Stimulated activated naive CD8-positive, alpha-beta T cell treated with anti-CD3 and anti-CD28 coated beads, Interleukin-15, amount 100 ng/mL, for 72 hours (primary cell): ENCODE results near the gene ARHGAP9.

Experiments
- ATAC-seq: fragments of 150-1000 bp; cut with Tn5 transposase; 2 replicates; pipeline ENCODE4 v1.10.0; 2021; ENCODE audit warnings: mild to moderate bottlenecking, moderate library complexity
- DNase-seq, 2 donors: peaks; one replicate each; pipeline ENCODE4 v3.0.0; 2021 to 2022
- H3K27ac Mint-ChIP-seq, 2 donors: one replicate each; pipeline ENCODE4 v1.8.0; 2022; ENCODE audit warnings: mild to moderate bottlenecking in 2 of 2, mixed read lengths in 2 of 2, moderate library complexity in 2 of 2
- H3K27me3 Mint-ChIP-seq: one replicate; pipeline ENCODE4 v1.8.0; 2022; ENCODE audit warnings: mixed read lengths
- H3K4me1 Mint-ChIP-seq: one replicate; pipeline ENCODE4 v1.8.0; 2022; ENCODE audit warnings: mild to moderate bottlenecking, mixed read lengths
- H3K4me3 Mint-ChIP-seq, 2 donors: one replicate each; pipeline ENCODE4 v1.8.0; 2022; ENCODE audit warnings: mild to moderate bottlenecking in 2 of 2, mixed read lengths in 2 of 2, moderate library complexity in 1 of 2
- H3K9me3 Mint-ChIP-seq, 2 donors: one replicate each; pipeline ENCODE4 v1.8.0; 2022; ENCODE audit warnings: mixed read lengths in 2 of 2

The ARHGAP9 gene

DNA sequence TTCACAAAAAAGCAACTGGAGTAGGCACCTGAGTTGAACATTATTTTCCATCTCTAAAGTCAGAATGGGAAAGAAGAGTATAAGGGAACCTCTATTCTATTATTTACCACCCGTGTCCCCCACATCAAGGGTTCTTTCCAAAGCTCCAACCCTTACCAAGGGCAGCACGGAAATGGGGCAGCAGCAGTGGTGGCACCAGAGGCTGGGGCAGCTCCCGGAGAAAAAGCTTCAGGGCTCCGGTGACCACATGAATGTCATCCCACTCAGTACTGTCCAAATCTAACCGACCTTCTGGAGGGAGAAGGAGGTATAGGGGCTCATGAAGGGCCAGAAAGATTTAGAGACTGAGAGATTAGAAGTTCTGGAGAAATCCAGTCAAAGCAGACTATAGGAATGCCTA is 5.8 kb downstream of the ARHGAP9 start:
- H3K27ac Mint-ChIP-seq = peak overlapping the region in 1 of 2 donors; percentile 95
- peak overlapping the region; percentile 71 to 76 for H3K4me3 Mint-ChIP-seq
- peaks cover 70% of the 10 kb centered on the region for H3K4me1 Mint-ChIP-seq
- H3K9me3 Mint-ChIP-seq = no peaks in the 10 kb centered on the region
- ATAC-seq (no peak), DNase-seq (no peak)
- no peaks in the 10 kb centered on the region for H3K27me3 Mint-ChIP-seq

DNA sequence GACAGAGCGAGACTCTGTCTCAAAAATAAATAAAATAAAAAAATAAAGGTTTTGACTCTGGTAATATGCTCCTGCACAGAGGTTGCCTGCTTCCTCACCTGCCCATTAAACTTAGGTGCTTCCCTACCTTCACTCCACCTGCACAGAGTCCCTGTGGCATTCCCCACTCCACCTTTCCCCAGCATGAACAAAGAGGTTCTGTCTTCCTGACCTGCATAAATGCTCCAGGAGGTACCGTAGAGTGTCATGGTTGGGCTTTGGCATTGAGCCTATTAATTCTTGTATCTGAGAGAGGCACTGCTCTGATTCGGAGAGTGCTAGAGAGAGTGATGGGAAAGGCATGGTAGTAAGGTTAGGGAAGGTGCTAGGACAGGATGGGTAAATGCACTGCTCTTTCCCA is 6.3 kb downstream of the ARHGAP9 start:
- DNase-seq (no peak), ATAC-seq (no peak)
- Mint-ChIP-seq H3K9me3 (no peaks in the 10 kb centered on the region), H3K4me3 (no peak overlapping the region), H3K27me3 (no peaks in the 10 kb centered on the region), H3K4me1 (peaks cover 65% of the 10 kb centered on the region), H3K27ac (no peak overlapping the region)

- peak overlapping the region in 1 of 2 donors; percentile 84 for H3K27ac Mint-ChIP-seq
- no peak for DNase-seq
Measured at GRCh38 chr12:57472391-57472790, 7.3 kb downstream of the ARHGAP9 start.

GRCh38 chr12:57471661-57472060 is 8.0 kb downstream of the ARHGAP9 start:
- Mint-ChIP-seq H3K9me3 (no peaks in the 10 kb centered on the region), H3K4me1 (peaks cover 59% of the 10 kb centered on the region), H3K27me3 (no peaks in the 10 kb centered on the region), H3K27ac (peak overlapping the region in 1 of 2 donors; percentile 84), H3K4me3 (no peak overlapping the region)
- ATAC-seq (no peak), DNase-seq (no peak)

More at GRCh38 chr12:57472391-57472790, 7.3 kb downstream of the ARHGAP9 start:
- no peaks in the 10 kb centered on the region for H3K27me3 Mint-ChIP-seq
- no peak for ATAC-seq
- no peaks in the 10 kb centered on the region for H3K9me3 Mint-ChIP-seq
- no peak overlapping the region for H3K4me3 Mint-ChIP-seq
- H3K4me1 Mint-ChIP-seq = peaks cover 59% of the 10 kb centered on the region

DNA sequence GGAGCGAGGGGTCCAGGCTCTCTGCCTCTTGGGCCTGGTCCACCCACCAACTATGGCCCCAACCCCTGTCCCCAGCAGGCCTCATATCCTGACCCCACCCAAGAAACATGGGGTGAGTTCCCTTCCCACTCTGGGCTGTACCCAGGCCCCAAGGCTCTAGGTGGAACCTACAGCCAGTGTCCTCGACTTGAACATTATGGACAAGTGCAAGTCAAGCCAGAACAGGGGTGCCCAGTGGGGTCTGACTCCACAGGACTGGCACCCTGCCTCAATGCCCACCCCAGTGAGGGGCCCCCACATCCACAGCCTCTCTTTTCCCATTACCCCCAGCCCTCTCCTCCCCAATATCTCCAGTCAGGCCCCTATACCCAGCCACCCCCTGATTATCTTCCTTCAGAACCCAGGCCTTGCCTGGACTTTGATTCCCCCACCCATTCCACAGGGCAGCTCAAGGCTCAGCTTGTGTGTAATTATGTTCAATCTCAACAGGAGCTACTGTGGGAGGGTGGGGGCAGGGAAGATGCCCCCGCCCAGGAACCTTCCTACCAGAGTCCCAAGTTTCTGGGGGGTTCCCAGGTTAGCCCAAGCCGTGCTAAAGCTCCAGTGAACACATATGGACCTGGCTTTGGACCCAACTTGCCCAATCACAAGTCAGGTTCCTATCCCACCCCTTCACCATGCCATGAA is 8.6 kb downstream of the ARHGAP9 start:
- Mint-ChIP-seq H3K4me3 (no peak overlapping the region), H3K9me3 (no peaks in the 10 kb centered on the region), H3K4me1 (peaks cover 53% of the 10 kb centered on the region), H3K27me3 (no peaks in the 10 kb centered on the region), H3K27ac (peak overlapping the region in 1 of 2 donors; percentile 92)
- ATAC-seq = peak; percentile 4
- no peak for DNase-seq

GRCh38 chr12:57470286-57470969 is 9.2 kb downstream of the ARHGAP9 start:
- no peaks in the 10 kb centered on the region for H3K27me3 Mint-ChIP-seq
- no peak overlapping the region for H3K4me3 Mint-ChIP-seq
- peak; percentile 8 for ATAC-seq
- H3K27ac Mint-ChIP-seq = no peak overlapping the region
- DNase-seq = no peak
- peaks cover 52% of the 10 kb centered on the region for H3K4me1 Mint-ChIP-seq
- no peaks in the 10 kb centered on the region for H3K9me3 Mint-ChIP-seq

DNA sequence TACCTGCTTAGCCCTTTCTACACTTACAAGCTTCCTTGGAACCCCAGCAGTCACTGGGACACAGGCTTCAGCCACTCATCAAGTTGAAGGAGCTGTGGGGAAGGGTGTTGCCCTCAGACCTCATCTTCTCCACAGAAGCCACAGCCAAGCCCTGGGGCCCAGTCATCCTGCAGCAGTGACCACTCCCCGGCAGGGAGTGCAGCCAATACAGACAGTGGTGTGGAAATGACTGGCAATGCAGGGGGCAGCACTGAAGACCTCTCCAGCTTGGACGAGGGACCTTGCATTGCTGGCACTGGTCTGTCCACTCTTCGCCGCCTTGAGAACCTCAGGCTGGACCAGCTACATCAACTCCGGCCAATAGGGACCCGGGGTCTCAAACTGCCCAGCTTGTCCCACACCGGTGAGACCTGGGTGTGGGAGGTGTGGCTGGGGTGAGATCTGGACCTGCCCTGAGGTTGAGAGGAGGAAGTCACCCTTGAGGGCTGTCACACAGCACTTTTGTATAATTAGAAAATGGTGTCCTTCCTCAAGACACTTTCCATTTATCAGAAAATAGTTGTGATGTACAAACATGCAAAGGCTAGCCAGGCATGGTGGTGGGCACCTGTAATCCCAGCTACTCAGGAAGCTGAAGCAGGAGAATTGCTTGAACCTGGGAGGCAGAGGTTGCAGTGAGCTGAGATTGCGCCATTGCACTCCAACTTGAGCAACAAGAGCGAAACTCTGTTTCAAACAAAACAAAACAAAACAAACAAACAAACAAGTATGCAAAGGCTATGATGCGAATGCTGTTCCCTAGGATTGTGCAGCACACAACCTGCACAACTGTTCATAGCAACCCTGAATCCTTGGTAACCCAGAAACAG is 10.1 kb downstream of the ARHGAP9 start:
- H3K9me3 Mint-ChIP-seq = no peaks in the 10 kb centered on the region
- ATAC-seq (no peak), DNase-seq (no peak)
- no peaks in the 10 kb centered on the region for H3K27me3 Mint-ChIP-seq
- H3K4me3 Mint-ChIP-seq = no peak overlapping the region
- H3K27ac Mint-ChIP-seq = no peak overlapping the region
- H3K4me1 Mint-ChIP-seq = peaks cover 51% of the 10 kb centered on the region

GRCh38 chr12:57467915-57468314 is 11.8 kb downstream of the ARHGAP9 start:
- ATAC-seq = no peak
- Mint-ChIP-seq H3K9me3 (no peaks in the 10 kb centered on the region), H3K27me3 (no peaks in the 10 kb centered on the region), H3K4me3 (no peak overlapping the region), H3K4me1 (peaks cover 51% of the 10 kb centered on the region), H3K27ac (no peak overlapping the region)
- no peak for DNase-seq

- H3K27me3 Mint-ChIP-seq = no peaks in the 10 kb centered on the region
- H3K4me1 Mint-ChIP-seq = peaks cover 51% of the 10 kb centered on the region
- ATAC-seq (no peak), DNase-seq (no peak)
- H3K27ac Mint-ChIP-seq = no peak overlapping the region
- no peak overlapping the region for H3K4me3 Mint-ChIP-seq
- H3K9me3 Mint-ChIP-seq = no peaks in the 10 kb centered on the region
Measured at GRCh38 chr12:57467212-57467874, 12.3 kb downstream of the ARHGAP9 start.

DNA sequence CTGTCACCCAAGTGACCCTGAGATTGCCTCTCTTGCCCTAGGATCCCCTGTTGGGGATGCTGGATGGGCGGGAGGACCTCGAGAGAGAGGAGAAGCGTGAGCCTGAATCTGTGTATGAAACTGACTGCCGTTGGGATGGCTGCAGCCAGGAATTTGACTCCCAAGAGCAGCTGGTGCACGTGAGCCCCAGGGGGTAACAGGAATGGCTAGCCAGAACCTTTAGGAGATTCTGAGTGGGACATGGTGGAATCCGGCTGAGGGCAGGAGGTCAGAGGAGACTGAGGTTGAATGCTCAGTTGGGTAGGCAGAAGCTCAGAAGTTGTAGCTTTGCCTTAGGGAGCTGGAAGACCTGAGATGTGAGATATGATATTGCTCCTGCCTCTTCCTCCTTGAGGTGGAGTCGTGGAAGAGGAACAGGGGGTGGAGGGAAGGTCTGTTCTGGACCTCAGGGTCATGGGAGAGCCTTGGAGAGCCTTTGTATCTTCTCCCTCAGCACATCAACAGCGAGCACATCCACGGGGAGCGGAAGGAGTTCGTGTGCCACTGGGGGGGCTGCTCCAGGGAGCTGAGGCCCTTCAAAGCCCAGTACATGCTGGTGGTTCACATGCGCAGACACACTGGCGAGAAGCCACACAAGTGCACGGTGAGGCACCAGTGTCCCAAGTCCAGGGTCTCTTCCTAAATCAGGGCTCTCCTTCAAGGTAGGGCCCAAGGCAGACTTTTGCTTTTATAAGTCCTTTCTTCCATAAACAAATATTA is 13.7 kb downstream of the ARHGAP9 start:
- Mint-ChIP-seq H3K27ac (no peak overlapping the region), H3K4me1 (peaks cover 51% of the 10 kb centered on the region), H3K27me3 (peaks cover 4% of the 10 kb centered on the region), H3K4me3 (no peak overlapping the region), H3K9me3 (no peaks in the 10 kb centered on the region)
- ATAC-seq = no peak
- no peak for DNase-seq

DNA sequence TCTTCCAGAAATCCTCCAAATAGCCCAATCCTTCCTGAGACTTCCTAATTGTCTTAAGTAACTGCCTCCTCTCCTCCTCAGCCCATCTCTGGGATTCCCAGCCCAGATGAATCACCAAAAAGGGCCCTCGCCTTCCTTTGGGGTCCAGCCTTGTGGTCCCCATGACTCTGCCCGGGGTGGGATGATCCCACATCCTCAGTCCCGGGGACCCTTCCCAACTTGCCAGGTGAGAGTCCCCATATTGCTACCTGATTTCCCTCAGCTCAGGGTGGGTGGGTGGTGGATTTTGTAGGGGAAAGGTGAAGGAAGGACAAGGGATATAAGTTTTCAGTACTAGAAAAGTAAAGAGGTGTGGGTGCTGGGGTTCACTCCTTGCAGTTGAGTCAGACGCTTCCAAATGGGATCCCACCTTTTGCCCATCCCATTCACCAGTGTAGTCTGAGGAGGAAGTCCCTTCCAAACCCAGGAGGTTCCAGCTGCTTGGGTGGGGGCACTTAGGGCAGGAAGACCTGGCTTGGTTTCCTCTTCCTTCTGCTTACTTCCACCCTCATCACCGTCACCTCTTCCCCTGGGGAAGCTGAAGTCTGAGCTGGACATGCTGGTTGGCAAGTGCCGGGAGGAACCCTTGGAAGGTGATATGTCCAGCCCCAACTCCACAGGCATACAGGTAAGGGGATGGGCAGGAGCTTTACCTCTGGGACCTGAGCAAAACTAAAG is 14.5 kb downstream of the ARHGAP9 start:
- no peak overlapping the region for H3K27ac Mint-ChIP-seq
- H3K4me3 Mint-ChIP-seq = no peak overlapping the region
- peaks cover 12% of the 10 kb centered on the region for H3K27me3 Mint-ChIP-seq
- ATAC-seq (no peak), DNase-seq (no peak)
- H3K9me3 Mint-ChIP-seq = no peaks in the 10 kb centered on the region
- H3K4me1 Mint-ChIP-seq = peaks cover 58% of the 10 kb centered on the region

DNA sequence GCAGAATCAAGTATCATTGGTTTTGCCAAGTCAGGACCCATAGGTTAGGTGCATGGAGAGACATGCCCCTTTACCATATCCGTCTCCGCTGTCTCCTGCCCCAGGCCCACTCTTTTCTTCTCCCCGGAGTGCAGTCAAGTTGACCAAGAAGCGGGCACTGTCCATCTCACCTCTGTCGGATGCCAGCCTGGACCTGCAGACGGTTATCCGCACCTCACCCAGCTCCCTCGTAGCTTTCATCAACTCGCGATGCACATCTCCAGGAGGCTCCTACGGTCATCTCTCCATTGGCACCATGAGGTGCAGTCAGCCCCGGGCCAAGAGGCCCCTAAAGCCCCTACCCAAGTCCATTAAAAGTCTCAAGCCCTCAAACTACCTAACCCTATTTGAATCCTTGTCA is 15.1 kb downstream of the ARHGAP9 start:
- Mint-ChIP-seq H3K27ac (peak overlapping the region in 1 of 2 donors; percentile 77), H3K9me3 (no peaks in the 10 kb centered on the region), H3K4me1 (peaks cover 62% of the 10 kb centered on the region)

GRCh38 chr12:57462912-57463253 is 16.8 kb downstream of the ARHGAP9 start:
- Mint-ChIP-seq H3K27me3 (peaks cover 14% of the 10 kb centered on the region), H3K4me1 (peaks cover 79% of the 10 kb centered on the region), H3K9me3 (no peaks in the 10 kb centered on the region), H3K27ac (peak overlapping the region in 1 of 2 donors; percentile 48), H3K4me3 (peak overlapping the region in 1 of 2 donors; percentile 81)
- no peak for ATAC-seq
- no peak for DNase-seq

More for the DNA sequence above, 15.1 kb downstream of the ARHGAP9 start:
- Mint-ChIP-seq H3K4me3 (peak overlapping the region in 1 of 2 donors; percentile 4), H3K27me3 (peaks cover 14% of the 10 kb centered on the region)
- no peak for DNase-seq
- ATAC-seq = no peak

GRCh38 chr12:57462251-57462911 is 17.3 kb downstream of the ARHGAP9 start:
- Mint-ChIP-seq H3K4me3 (peak overlapping the region; percentile 81 to 86), H3K4me1 (peaks cover 84% of the 10 kb centered on the region), H3K27ac (peak overlapping the region; percentile 13 to 48), H3K9me3 (no peaks in the 10 kb centered on the region), H3K27me3 (peaks cover 14% of the 10 kb centered on the region)
- peak; percentile 82 for ATAC-seq
- peak; percentile 92 to 93 for DNase-seq
